Activated T-cell treated with anti-CD3 and anti-CD28 coated beads for 1 hour (primary cell): ENCODE measurements around the gene EDC3.
"Not testable (repeated sequence)": the region's sequence is repeated elsewhere in the genome, so short reads cannot be mapped to it uniquely, and the experiment has no call there.

ENCODE experiments used
- DNase-seq: peaks from one replicate; pipeline ENCODE4 v3.0.0-alpha.2; 2020; ENCODE audit warnings: low read depth

EDC3 gene, protein sequence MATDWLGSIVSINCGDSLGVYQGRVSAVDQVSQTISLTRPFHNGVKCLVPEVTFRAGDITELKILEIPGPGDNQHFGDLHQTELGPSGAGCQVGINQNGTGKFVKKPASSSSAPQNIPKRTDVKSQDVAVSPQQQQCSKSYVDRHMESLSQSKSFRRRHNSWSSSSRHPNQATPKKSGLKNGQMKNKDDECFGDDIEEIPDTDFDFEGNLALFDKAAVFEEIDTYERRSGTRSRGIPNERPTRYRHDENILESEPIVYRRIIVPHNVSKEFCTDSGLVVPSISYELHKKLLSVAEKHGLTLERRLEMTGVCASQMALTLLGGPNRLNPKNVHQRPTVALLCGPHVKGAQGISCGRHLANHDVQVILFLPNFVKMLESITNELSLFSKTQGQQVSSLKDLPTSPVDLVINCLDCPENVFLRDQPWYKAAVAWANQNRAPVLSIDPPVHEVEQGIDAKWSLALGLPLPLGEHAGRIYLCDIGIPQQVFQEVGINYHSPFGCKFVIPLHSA

DNA sequence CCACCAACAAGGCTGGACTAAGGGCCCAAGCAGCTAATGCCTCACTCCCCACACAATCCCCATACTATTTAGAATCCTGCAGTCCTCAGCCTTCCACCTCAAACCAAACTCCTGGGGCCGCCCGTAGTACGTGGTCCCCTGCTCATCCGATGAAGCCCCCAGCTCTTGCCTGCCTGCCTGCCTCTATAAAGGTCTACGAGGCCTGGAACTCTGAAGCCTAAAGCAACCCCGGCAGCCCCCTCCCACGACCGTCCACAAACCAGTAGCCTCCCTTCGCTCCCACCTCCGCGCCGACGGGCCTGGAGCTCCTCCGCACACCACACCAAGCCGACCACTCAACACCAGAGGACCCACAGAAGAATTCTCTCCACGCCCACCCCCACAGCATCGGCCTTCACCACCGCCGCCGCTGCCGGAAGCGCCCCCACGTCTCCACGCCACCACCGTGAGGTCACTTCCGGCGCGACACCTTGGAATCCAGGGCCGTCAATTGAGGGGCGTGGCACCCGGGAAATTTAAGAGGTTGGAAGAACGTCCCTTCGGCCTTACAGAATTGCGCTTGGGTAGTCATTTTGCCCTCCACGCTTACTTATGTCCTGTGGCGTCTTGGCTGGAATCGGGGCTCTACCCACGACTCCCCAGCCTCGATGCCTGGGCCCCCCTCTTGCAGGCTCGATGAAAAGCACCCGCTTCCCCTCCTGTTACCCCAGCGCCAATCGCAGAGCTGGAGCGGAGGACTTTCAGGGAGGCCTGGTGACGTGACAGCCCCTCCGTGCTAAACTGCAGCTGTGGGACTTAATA lies at the start of gene EDC3:
EDC3 (minus strand) TSS at position 428 of the 801 bp plus-strand sequence. CDS start 20,900 bp downstream, outside the sequence.
- peak; percentile 78 for DNase-seq

DNA sequence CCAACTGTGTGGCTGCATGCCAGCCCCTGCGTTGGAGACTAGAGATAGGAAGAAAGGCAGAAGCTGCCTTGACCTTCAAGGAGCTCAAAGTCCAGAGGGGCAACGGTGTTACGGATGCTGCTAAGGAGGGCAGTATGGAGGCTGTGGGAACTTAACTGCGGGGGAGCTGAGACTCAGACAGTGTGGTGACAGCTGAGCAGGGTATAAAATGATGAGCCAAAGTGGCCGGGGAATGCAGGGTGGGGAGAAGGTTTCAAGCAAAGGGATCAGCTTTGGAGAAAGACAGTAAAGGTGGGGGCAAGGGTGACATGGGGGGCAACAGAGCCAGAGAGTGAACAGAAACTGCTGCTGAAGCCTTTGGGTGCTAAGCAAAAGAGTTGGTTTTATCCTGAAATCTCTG lies 46.6 kb upstream of the EDC3 start:
- DNase-seq: no peak

DNA sequence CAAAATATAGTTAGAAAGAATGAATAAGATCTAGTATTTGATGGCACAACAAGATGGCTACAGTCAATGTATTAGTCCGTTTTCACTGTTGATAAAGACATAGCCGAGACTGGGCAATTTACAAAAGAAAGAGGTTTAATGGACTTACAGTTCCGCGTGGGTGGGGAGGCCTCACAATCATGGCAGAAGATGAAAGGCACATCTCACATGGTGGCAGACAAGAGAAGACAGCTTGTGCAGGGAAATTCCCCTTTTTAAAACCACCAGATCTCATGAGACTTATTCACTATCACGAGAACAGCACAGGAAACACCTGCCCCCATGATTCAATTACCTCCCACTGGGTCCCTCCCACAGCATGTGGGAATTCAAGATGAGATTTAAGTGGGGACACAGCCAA lies 42.4 kb upstream of the EDC3 start:
- not testable (repeated sequence) for DNase-seq

DNA sequence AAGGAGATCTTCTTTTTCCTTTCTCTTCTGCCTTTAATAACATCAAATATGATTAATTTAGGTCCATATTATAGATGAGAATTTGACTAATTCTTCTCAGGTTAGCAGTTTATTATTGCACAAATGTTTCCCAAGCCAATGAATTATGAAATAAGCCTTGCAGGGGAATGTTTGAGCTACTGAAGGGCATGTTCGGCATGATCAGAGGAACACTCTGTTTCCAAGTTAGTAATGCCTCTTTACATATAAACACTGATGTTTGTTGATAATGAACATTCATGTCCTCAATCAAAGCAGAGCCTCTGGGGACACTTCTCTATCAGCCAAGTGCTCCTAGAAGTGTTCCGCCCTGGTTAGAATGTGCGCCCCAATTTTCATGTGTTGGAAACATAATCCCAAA lies 39.5 kb upstream of the EDC3 start:
- no peak for DNase-seq

DNA sequence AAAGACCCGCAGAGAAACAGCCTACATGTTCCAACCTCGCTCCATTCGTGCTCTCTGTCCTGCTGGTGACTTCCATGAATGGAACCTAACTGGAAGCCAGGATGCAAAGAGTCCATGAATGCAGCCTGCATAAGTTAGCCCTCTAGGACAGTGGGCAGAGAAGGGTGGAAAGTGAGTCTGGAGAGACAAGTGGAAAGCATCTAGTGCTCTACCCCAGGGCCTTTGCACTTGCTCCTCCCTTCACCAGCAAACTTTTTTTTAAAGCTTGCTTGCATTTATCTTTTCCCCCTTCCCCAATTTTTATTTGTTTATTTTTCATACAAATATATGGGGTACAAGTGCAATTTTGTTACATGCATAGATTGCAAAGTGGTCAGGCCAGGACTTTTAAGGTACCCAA lies 37.4 kb upstream of the EDC3 start:
- DNase-seq: no peak

DNA sequence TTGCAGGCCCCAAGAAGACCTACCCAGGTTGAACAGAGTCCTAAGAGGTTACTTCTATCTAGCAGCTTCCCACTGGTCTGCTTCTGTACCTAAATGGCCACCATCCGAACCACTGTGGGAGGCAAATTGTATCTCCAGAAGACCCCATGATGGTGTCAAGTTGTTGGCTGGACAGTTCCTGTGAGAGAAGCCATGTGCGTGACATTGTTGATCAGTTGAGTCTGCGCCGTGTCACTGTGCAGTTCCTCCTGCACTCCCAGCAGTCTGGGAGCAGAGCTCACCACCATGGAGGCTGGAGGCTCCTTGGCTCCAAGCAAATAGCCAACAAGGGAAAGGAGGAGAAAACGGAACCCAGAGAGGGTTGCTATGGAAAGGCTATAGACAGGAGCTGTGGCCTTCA lies 37.0 kb upstream of the EDC3 start:
- DNase-seq: no peak

DNA sequence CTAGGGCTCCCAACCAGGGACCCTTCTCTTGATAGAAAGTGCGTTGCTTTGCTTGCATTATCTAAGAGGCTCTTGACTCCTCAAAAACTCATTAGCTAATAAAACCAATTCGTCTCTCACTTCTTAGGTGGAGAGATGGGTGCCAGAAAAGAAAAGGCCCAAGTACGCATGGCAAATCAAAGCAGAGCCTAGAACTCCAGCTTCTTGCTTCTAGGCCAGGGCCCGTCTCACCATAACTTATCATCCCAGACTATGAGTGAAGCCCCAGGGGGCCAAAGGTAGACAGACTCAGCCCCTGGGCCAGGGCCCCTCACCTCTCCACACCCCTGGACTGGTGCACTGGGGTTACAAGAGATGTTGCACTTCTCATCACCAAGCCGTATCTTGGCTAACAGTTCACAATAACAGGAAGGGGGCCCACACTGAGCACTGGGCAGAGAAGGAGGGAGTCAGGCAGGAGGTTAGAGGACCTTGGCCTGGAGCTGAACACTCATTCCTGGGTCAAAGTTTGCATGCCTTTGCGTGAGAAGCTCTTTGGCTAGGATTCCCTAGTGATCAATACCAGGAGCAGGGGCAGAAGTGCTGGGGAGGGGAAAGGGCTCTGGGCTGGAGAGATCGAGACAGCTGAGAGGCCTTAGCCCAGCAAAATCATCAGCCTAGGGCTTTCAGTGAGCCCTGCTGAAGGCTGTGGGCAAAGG lies 34.9 kb upstream of the EDC3 start:
- DNase-seq: no peak

DNA sequence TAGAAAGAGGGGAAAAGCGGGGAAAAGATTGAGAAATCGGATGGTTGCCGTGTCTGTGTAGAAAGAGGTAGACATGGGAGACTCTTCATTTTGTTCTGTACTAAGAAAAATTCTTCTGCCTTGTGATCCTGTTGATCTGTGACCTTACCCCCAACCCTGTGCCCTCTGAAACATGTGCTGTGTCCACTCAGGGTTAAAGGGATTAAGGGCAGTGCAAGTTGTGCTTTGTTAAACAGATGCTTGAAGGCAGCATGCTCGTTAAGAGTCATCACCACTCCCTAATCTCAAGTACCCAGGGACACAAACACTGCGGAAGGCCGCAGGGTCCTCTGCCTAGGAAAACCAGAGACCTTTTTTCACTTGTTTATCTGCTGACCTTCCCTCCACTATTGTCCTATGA lies 33.5 kb upstream of the EDC3 start:
- not testable (repeated sequence) for DNase-seq

DNA sequence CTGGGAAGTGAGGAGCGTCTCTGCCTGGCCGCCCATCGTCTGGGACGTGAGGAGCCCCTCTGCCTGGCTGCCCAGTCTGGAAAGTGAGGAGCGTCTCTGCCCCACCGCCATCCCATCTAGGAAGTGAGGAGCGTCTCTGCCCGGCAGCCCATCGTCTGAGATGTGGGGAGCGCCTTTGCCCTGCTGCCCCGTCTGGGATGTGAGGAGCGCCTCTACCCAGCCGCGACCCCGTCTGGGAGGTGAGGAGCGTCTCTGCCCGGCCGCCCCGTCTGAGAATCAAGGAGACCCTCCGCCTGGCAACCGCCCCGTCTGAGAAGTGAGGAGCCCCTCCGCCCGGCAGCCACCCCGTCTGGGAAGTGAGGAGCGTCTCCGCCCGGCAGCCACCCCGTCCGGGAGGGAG lies 32.9 kb upstream of the EDC3 start:
- DNase-seq: not testable (repeated sequence)

DNA sequence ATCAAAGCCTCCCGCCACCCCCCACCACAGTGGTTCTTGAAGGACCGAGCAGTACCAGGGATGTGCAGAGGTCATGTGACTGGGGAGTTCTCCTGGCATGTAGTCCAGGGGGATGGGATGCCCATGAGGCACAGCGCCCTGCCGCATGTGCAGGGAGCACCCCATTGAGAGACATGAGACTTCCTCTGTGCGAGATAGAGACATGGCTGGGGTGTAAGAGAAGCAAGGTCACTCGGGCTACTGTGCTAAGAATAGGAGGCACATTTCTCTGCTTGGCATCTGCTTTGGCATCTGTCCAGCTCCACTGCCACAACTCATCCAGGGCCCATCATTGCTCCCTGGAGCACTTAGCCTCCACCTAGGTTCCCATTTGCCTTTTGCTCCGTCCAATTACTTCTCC lies 31.9 kb upstream of the EDC3 start:
- no peak for DNase-seq

DNA sequence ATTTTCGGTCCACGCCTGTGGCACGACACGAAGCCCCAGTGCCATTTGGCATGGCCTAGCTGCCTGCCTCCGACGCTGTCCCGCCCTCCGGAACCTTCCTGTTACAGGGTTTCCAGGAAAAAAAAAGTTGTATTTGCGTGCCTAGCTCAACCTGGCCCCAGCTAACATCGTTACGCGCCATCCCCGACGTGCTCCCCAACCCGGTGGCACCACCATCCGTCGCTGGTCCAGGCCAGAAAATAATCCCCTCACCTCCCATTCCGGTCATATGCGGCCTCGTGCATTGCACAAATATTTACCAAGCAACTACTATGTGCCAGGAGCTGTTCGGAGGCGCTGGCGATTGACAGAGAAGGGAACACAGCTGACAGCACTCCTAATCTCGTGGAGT lies 30.9 kb upstream of the EDC3 start:
- DNase-seq: no peak

DNA sequence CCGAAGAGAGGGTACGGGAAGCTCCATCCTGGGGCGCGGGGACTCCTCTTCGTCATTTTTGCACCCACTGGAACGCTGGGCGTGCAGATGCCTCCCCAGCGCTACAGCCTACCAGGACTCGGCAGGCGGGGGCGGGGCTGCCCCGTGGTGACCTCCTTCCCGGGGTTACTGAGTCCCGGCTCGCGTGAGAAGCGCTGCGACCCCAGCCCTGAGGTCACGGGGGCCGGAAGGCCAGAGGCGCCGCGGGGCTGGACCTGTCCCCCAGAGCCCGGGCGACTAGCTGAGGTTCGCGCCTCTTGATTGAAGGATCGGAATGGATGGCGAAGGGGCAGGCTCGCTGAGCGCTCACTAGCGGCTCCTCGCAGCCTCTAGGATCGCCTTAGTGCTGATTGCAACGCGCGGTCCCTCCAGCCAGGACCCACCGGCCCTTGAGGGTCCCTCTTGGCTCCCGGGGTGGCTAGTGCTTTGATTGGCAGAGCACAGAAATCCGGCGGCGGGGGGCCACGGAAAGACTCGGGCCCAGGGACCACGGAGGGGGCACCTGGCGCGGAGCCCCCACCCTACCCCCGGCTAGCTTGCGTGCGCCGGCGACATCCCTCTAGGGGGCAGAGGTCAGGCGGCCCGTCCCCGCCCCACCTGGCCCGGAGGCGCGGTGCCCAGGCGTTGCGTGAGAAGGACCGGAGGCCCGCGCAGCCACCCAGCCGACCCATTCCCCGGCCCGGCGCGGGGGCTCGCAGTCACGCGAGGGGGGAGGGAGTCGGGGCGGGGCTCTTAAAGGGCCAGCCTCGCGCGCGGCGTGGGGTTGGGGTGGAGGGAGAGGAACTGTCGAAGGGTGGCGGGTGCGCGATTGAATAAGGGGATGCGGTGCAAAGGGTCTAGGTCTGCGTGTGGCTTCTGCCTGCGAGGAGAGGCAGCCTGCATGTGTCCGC lies 30.3 kb upstream of the EDC3 start:
- peak; percentile 30 for DNase-seq

DNA sequence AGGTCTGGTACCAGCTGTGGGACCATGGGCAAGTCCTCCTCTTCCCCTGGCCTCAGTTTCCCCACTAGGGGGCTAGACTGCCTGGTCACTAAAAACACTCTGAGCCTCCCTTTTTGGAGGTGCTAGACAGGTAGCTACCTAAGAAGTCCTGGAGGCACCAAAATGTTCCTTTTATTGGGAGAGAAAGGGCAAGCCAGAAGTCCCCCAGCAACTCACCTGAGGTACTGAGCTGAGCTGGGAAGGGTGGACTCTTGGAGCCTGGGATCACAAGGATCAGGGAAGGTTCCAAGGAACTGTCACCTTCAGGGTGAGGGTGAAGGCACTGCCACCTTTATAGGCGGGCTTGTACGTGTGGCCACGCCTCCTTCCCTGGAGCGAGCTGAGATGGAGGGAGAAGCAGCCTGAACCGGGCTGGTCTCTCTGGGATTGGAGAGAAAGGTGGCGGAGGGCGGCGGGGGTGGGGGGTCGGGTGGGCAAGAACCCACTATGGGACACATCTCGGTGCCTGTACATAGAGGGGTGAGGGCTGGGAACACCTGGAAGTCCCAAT lies 29.5 kb upstream of the EDC3 start, which contains the start of gene CYP1A1:
CYP1A1 (minus strand) TSS at position 304 of the 550 bp plus-strand sequence. CDS start 2,431 bp downstream, outside the sequence.
- DNase-seq: no peak

DNA sequence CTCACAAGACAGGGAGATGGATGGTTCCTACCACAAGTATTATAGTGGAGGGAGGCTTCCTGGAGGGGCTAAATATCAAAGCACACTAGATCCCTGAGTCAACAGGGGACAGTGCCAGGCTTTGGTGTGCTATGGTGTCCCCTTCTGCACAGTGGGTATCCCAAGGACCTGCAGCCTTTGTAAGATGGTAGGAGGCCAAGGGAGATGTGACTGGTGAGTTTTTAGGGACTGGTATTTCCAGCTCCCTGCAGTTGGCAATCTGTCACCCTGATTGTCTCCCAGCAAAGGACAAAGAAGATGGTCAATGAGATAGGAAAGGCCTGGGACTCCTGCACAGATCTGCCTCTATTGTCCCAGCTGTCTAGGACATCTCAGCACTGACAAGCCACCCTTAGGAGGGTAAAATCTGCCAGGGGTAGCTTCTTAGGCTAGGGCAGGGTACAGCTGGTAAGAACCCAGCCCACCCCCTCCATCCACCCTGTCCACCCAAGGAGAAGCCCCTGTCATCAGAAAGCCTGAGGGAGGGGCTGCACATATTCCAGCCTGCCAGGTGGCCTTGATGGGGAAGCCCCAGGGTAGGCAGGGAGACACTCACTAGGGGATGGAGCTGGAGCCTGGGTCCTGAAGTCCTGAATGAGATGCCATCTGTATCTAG lies 28.9 kb upstream of the EDC3 start:
- no peak for DNase-seq

DNA sequence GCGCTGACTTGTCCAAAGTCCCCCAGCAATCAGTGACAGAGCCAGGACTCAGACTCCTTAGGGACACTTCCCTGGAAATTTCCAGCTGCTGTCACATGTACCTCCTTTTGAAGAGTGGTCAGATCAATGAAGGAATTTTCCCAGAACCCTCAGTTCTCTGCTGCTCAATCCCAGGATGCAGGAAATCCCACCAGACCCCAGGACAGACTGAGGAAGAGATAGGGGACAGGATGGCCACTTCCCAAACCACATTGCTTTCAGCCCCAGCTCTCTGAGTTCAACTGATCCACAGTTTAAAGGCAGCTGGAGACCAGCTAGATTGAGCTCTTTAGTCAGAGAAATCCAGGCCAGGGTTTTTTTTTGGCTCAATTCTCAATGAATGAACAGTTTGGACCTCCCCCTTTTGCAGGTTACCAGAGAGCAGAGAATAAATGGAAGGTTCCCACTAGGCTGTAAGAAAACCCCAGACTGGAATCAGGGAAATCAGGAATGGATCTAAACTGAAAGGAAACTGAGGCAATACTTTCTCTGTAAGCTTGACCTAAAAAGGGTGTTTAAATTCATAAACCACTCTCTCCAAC lies 28.0 kb upstream of the EDC3 start:
- DNase-seq: no peak

DNA sequence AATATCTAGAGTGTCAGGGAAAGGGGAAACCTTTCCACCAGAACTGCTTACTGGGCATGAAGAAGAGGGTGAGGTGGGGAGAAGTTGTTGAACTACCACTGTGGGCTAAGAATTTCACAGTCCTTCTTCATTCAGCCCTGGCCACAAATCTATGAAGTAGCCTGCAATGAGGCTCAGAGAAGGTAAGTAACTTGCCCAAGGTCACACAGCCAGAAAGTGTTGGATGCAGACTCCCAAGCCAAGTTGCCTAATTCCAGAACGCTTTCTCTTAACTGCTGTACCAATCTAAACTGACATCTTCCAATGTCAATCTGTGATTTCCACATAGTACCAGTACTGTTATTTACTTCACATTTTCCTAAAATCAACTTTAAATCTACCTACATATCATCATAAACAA lies 27.4 kb upstream of the EDC3 start:
- no peak for DNase-seq

DNA sequence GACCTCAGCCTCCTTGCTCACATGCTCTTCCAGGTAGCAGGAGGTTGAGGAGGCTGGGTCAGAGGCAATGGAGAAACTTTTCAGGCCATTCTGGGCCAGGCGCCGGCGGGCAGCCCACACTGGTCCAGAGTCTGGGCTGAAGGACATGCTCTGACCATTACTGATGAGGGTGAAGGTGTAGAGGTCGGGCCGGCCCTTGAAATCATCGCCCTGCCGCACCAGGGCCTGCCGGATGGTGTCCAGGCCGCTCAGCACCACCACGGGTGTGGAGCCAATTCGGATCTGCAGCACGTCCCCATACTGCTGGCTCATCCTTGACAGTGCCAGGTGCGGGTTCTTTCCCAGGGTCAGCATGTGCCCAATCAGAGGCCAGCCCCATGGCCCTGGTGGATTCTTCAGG lies 26.8 kb upstream of the EDC3 start:
- DNase-seq: no peak

DNA sequence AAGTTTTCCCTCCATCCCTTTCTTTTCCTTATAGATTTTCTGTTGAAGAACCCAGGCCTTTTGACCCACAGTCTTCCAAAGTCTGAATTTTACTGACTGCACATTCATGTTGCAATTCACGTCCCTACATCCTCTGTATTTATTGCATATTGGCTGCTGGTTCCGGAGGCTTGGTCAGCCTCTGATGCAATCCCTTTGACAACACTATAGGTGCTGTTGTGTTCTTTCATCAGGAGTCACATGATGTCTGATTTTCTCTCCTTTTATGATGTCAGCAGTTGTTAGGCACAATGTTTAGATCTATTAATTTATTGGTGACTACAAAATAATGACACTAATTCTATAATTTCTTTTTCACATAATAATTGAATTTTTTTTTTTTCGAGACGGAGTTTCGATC lies 20.8 kb upstream of the EDC3 start:
- no peak for DNase-seq

DNA sequence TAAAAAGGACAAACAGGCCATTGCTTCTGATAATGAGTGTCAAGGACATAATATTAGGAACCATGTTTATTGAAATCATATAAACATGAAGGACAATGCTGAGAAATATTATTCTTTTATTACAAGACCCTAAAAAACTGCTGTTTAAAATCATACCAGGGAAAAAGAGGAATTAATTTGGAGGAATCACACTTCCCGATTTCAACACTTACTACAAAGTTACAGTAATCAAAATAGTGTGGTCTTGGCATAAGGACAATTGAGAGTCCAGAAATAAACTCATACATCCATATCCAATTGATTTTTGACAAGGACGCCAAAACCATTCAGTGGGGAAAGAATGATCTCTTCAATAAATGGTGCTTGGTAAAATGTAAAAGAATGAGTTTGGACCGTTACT lies 16.5 kb upstream of the EDC3 start:
- DNase-seq: no peak
